ENCODE results near the gene LTBP3. TPM values are rescaled to one million over a fixed set of nuclear protein-coding genes. Genes with fewer than 3 reads are reported as not detected.

Gene LTBP3
- total and polyA plus RNA-seq, 9 of the 15 experiments (the other 6 are each of a cell fraction or from before 2014, with no cell fraction given), result 0.06 to 20.5 (median 4.8) TPM

DNA sequence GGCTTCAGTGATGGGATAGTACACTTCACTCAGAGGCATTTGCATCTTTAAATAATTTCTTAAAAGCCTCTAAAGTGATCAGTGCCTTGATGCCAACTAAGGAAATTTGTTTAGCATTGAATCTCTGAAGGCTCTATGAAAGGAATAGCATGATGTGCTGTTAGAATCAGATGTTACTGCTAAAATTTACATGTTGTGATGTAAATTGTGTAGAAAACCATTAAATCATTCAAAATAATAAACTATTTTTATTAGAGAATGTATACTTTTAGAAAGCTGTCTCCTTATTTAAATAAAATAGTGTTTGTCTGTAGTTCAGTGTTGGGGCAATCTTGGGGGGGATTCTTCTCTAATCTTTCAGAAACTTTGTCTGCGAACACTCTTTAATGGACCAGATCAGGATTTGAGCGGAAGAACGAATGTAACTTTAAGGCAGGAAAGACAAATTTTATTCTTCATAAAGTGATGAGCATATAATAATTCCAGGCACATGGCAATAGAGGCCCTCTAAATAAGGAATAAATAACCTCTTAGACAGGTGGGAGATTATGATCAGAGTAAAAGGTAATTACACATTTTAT, 54.7 kb downstream of the LTBP3 start (continued):
- TF ChIP-seq ZNF274 (IDR thresholded peaks at IDR 0.05; ENCODE audit: borderline replicate concordance, low read depth, low read length), result no peak
- TF ChIP-seq THRAP3 (IDR thresholded peaks at IDR 0.05; ENCODE audit: borderline replicate concordance), result peak; percentile 98; the same call in 1 of the 2 replicates
- TF ChIP-seq SNIP1 (IDR thresholded peaks at IDR 0.05; ENCODE audit: low read depth), result no peak; the same call in 1 of the 2 replicates
- TF ChIP-seq FOXK2 (conservative IDR thresholded peaks at IDR 0.05 in 1 of 2, IDR thresholded peaks at IDR 0.05 in 1 of 2; ENCODE audit: low read depth in 2 of 2), result no peak
- no peak for TF ChIP-seq RBM15 (IDR thresholded peaks at IDR 0.05; ENCODE audit: insufficient read depth, low read length)
- no peak for TF ChIP-seq ZNF24 (IDR thresholded peaks at IDR 0.05)
- no peak for TF ChIP-seq ZNF212 (CRISPR knock-in tag; IDR thresholded peaks at IDR 0.05)
- TF ChIP-seq, protein P1, sequence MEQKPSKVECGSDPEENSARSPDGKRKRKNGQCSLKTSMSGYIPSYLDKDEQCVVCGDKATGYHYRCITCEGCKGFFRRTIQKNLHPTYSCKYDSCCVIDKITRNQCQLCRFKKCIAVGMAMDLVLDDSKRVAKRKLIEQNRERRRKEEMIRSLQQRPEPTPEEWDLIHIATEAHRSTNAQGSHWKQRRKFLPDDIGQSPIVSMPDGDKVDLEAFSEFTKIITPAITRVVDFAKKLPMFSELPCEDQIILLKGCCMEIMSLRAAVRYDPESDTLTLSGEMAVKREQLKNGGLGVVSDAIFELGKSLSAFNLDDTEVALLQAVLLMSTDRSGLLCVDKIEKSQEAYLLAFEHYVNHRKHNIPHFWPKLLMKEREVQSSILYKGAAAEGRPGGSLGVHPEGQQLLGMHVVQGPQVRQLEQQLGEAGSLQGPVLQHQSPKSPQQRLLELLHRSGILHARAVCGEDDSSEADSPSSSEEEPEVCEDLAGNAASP (IDR thresholded peaks at IDR 0.05), result no peak
- TF ChIP-seq HNRNPUL1 (IDR thresholded peaks at IDR 0.05; ENCODE audit: low read length), result no peak
- TF ChIP-seq TBP (optimal IDR thresholded peaks at IDR 0.05; ENCODE audit: low read depth, low read length), result no peak
- no peak for TF ChIP-seq TFAM (CRISPR knock-in tag; conservative IDR thresholded peaks at IDR 0.05)
- TF ChIP-seq, protein P2, sequence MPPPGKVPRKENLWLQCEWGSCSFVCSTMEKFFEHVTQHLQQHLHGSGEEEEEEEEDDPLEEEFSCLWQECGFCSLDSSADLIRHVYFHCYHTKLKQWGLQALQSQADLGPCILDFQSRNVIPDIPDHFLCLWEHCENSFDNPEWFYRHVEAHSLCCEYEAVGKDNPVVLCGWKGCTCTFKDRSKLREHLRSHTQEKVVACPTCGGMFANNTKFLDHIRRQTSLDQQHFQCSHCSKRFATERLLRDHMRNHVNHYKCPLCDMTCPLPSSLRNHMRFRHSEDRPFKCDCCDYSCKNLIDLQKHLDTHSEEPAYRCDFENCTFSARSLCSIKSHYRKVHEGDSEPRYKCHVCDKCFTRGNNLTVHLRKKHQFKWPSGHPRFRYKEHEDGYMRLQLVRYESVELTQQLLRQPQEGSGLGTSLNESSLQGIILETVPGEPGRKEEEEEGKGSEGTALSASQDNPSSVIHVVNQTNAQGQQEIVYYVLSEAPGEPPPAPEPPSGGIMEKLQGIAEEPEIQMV (tag; conservative IDR thresholded peaks at IDR 0.05; ENCODE audit: low read depth), result no peak
- peak; percentile 95 for TF ChIP-seq RBM22 (IDR thresholded peaks at IDR 0.05; ENCODE audit: low read depth, low read length, poor library complexity, severe bottlenecking)
- no peak for TF ChIP-seq TAL1 (IDR thresholded peaks at IDR 0.05)
- TF ChIP-seq, protein P3, sequence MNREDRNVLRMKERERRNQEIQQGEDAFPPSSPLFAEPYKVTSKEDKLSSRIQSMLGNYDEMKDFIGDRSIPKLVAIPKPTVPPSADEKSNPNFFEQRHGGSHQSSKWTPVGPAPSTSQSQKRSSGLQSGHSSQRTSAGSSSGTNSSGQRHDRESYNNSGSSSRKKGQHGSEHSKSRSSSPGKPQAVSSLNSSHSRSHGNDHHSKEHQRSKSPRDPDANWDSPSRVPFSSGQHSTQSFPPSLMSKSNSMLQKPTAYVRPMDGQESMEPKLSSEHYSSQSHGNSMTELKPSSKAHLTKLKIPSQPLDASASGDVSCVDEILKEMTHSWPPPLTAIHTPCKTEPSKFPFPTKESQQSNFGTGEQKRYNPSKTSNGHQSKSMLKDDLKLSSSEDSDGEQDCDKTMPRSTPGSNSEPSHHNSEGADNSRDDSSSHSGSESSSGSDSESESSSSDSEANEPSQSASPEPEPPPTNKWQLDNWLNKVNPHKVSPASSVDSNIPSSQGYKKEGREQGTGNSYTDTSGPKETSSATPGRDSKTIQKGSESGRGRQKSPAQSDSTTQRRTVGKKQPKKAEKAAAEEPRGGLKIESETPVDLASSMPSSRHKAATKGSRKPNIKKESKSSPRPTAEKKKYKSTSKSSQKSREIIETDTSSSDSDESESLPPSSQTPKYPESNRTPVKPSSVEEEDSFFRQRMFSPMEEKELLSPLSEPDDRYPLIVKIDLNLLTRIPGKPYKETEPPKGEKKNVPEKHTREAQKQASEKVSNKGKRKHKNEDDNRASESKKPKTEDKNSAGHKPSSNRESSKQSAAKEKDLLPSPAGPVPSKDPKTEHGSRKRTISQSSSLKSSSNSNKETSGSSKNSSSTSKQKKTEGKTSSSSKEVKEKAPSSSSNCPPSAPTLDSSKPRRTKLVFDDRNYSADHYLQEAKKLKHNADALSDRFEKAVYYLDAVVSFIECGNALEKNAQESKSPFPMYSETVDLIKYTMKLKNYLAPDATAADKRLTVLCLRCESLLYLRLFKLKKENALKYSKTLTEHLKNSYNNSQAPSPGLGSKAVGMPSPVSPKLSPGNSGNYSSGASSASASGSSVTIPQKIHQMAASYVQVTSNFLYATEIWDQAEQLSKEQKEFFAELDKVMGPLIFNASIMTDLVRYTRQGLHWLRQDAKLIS (CRISPR knock-in tag; IDR thresholded peaks at IDR 0.05), result peak; percentile 75
- no peak for TF ChIP-seq NR2C2 (CRISPR knock-in tag; IDR thresholded peaks at IDR 0.05)
- no peak for TF ChIP-seq NR2C2 (tag; IDR thresholded peaks at IDR 0.05)
- TF ChIP-seq SP1 (CRISPR knock-in tag; IDR thresholded peaks at IDR 0.05), result no peak
- TF ChIP-seq, protein P4, sequence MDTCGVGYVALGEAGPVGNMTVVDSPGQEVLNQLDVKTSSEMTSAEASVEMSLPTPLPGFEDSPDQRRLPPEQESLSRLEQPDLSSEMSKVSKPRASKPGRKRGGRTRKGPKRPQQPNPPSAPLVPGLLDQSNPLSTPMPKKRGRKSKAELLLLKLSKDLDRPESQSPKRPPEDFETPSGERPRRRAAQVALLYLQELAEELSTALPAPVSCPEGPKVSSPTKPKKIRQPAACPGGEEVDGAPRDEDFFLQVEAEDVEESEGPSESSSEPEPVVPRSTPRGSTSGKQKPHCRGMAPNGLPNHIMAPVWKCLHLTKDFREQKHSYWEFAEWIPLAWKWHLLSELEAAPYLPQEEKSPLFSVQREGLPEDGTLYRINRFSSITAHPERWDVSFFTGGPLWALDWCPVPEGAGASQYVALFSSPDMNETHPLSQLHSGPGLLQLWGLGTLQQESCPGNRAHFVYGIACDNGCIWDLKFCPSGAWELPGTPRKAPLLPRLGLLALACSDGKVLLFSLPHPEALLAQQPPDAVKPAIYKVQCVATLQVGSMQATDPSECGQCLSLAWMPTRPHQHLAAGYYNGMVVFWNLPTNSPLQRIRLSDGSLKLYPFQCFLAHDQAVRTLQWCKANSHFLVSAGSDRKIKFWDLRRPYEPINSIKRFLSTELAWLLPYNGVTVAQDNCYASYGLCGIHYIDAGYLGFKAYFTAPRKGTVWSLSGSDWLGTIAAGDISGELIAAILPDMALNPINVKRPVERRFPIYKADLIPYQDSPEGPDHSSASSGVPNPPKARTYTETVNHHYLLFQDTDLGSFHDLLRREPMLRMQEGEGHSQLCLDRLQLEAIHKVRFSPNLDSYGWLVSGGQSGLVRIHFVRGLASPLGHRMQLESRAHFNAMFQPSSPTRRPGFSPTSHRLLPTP (IDR thresholded peaks at IDR 0.05; ENCODE audit: borderline replicate concordance, extremely low read depth, insufficient read length), result no peak
